Body of pancreas (tissue), 4 donors: ENCODE data around the gene SCAPER.
"Not testable (repeated sequence)": the region's sequence is repeated elsewhere in the genome, so short reads cannot be mapped to it uniquely, and the experiment has no call there.

Source experiments
- POLR2A ChIP-seq, 3 donors: fragments of 450-650 bp; IDR thresholded peaks; one replicate each; pipeline ENCODE4 v1.6.1; 2016; ENCODE audit warnings: antibody characterized with exemption in 3 of 3, mild to moderate bottlenecking in 2 of 3
- TF ChIP-seq, protein P1 (sequence below), 7 experiments: fragments of 450-650 bp in 4 of 7; fragments of 200-600 bp in 3 of 7; sonication (generic) in 3 of 7; IDR thresholded peaks; one replicate each; pipeline ENCODE4 v1.5.1; 2016 to 2019; ENCODE audit warnings: antibody characterized with exemption in 7 of 7

GRCh38 chr15:76510663-76511062 is 394.5 kb downstream of the SCAPER start:
- TF ChIP-seq, protein P1, sequence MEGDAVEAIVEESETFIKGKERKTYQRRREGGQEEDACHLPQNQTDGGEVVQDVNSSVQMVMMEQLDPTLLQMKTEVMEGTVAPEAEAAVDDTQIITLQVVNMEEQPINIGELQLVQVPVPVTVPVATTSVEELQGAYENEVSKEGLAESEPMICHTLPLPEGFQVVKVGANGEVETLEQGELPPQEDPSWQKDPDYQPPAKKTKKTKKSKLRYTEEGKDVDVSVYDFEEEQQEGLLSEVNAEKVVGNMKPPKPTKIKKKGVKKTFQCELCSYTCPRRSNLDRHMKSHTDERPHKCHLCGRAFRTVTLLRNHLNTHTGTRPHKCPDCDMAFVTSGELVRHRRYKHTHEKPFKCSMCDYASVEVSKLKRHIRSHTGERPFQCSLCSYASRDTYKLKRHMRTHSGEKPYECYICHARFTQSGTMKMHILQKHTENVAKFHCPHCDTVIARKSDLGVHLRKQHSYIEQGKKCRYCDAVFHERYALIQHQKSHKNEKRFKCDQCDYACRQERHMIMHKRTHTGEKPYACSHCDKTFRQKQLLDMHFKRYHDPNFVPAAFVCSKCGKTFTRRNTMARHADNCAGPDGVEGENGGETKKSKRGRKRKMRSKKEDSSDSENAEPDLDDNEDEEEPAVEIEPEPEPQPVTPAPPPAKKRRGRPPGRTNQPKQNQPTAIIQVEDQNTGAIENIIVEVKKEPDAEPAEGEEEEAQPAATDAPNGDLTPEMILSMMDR (IDR thresholded peaks at IDR 0.05): not testable (repeated sequence)
- TF ChIP-seq POLR2A (IDR thresholded peaks at IDR 0.05): not testable (repeated sequence)
